ENCODE data around the gene OPRPN.

Gene OPRPN, protein sequence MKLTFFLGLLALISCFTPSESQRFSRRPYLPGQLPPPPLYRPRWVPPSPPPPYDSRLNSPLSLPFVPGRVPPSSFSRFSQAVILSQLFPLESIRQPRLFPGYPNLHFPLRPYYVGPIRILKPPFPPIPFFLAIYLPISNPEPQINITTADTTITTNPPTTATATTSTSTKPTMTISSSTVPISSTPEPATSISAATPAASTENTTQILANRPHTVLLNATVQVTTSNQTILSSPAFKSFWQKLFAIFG

DNA sequence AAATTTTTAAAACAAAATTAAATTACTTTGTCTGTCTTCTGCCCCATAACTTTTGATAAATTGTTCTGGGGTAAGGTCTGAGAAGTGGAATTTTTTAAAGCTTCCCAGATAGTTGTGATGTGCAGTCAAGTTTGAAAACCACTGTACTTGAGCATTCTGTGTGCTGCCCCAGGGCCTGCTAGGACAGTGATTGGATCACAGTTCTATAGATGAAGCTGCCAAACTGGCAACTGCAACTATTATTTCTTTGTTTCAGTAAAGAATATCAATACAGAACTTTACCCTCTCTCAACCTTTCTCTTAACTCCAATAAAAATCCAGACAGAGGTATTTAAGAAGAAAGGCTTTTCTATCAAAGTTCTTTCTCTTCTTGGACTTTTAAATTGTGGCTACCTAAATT, at the start of gene OPRPN:
Gene OPRPN (plus strand): TSS at position 361 of the 400 bp plus-strand sequence. CDS start 1,346 bp downstream, outside the sequence.
- no peak for DNase-seq

DNA sequence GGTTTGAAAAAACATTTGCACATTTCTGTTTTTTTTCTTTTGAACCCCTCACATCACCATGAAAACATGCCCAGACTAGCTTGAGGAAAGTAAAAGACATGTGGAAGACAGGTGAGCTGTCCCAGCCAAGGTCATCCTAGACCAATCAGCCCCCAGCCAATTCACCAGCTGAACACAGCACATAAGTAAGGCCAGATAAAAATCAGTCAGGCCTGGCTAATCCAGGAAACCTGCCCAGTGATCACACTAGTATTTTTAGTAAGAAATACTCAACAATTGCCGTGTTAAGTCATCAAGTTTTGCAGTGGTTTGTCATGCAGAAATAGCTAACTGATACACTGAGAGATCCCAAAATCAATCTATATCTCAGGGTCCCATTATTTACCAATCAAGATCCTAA, 41.6 kb upstream of the OPRPN start:
- DNase-seq = no peak

- DNase-seq = no peak
Measured at GRCh38 chr4:70359115-70359661, 38.6 kb upstream of the OPRPN start.

- no peak for DNase-seq
Measured at GRCh38 chr4:70360460-70360859, 37.3 kb upstream of the OPRPN start, which contains the start of gene SMR3A. SMR3A (plus strand) TSS chr4:70360760; CDS start chr4:70362116, 1,356 bp downstream.

GRCh38 chr4:70364002-70364401, 33.7 kb upstream of the OPRPN start:
- no peak for DNase-seq

- no peak for DNase-seq
Measured at GRCh38 chr4:70365479-70365878, 32.3 kb upstream of the OPRPN start.

GRCh38 chr4:70367813-70368212, 29.9 kb upstream of the OPRPN start:
- no peak for DNase-seq

DNA sequence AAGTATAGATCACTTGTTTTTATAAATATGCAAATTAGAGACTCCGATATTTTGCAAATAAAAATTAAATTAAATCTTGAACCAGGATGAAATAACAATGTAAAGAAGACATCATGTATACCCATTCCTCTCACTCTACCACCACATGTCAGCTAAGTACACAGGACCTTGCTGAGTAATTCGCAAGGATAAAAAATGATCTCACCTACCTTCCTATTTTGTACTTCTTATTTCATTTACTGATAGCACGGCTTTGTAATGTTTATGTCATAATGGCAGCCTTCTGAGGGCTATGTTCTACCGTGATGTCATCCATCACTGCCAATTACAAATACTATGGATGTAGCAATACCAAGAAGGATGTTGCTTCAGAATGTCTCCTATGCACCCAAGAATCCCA, 25.8 kb upstream of the OPRPN start:
- DNase-seq = no peak

- DNase-seq = no peak
Measured at GRCh38 chr4:70372760-70373159, 25.0 kb upstream of the OPRPN start.

DNA sequence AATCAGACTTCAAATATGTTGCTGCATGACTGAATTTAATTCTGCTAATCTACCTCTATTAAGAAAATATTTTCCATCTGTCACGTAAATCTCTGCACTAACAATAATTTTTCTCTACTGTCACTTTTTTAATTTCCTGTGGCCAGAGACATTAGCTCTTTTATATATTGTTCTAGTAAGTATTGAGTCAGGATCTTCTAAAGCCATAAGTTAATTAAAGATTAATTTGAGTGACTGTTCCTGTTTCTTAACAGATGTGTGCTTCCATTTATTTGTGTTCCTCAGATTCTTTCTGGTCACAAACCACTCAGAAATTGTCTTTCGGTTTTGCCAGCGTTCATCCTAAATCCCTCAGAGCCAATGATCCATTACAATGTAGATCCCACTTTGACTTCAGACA, 17.2 kb upstream of the OPRPN start:
- DNase-seq = no peak

DNA sequence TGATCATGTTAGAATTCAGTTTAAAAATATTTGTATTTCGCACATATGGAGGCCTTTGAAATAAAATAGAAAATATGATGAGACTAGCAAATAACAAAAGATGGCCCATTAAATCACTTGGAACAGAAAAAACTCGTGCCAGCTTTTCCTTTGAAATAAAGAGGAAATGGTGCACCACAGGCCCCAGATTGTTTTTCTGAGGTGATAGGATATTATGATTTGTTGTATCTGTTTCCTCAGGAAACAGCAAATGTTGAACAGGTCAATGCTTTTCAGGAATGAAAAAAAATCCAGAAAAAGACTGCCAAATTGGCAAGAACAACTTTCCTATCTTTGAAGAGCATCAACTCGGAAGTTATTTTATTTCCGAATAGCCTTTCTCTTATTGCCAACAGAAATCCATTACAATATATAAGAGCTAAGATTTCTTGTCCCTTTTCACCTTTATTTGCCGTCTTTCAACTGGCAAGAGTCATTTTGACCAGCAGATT, 15.0 kb upstream of the OPRPN start, which contains the start of gene SMR3B:
Gene SMR3B (plus strand): TSS at position 441 of the 491 bp plus-strand sequence. CDS start 1,380 bp downstream, outside the sequence.
- DNase-seq = no peak

GRCh38 chr4:70392057-70392776, 5.5 kb upstream of the OPRPN start:
- DNase-seq = no peak

DNA sequence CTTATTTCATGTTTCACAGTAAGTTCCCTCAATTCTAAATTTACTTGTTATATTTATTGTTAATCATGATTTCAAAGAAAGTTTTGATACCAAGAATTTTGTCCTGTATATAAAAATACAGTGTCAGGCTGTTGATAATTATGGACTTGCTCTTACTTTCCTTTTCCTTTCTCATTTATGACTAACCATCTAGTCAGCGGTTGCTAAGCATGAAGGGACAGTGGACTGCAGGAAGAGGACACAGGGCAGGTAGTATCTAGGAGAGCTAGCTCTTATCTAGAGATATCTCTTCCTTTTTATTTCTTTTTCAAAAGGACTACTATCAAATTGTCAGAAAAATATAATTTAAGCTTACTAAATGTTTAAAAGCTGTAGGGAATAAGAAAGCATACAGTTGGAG, 1.6 kb downstream of the OPRPN start:
- peak; percentile 18 for DNase-seq

GRCh38 chr4:70402762-70403161, 5.0 kb downstream of the OPRPN start:
- no peak for DNase-seq

DNA sequence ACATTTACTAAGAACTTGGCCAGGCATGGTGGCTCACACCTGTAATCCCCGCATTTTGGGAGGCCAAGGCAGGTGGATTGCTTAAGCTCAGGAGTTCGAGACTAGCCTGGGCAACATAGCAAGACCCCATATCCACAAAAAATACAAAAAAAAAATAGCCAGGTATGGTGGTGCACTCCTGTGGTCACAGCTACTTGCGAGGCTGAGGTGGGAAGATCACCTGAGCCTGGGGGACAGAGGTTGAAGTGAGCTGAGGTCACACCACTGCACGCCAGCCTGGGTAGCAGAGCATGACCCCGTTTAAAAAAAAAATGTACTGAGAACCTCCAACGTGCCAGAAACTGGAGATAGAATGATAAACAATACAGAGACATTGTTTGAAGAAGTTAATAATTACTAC, 8.0 kb downstream of the OPRPN start:
- DNase-seq = no peak

DNA sequence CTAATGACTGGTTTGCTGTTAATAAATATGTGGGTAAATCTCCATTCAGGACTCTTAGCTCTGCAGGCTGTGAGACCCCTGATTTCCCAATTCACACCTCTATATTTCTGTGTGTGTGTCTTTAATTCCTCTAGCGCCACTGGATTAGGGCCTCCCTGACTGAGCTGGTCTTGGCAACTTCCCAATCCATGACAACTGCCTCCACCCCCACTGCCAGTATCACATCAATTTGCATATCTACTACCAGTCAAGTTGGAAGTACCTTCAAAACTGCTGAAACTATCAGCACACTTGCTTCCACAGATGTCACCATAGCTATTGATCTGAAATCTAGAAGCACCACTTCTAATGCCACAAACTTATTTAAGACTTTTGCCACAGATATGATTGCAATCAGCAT, 27.6 kb downstream of the OPRPN start:
- no peak for DNase-seq

GRCh38 chr4:70426789-70427188, 29.0 kb downstream of the OPRPN start:
- no peak for DNase-seq

DNA sequence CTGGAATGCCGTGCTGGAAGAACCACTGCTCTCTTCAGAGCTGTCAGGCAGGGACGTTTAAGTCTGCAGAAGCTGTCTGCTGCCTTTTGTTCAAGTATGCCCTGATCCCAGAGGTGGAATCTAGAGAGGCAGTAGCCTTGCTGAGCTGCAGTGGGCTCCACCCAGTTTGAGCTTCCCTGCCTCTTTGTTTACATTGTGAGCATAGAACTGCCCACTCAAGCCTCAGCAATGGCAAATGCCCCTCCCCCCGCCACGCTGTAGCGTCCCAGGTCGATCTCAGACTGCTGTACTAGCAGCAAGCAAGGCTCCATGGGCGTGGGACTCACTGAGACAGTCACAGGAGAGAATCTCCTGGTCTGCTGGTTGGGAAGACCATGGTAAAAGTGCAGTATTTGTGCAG, 39.5 kb downstream of the OPRPN start:
- DNase-seq = no peak

GRCh38 chr4:70442474-70442873, 44.7 kb downstream of the OPRPN start:
- DNase-seq = no peak

DNA sequence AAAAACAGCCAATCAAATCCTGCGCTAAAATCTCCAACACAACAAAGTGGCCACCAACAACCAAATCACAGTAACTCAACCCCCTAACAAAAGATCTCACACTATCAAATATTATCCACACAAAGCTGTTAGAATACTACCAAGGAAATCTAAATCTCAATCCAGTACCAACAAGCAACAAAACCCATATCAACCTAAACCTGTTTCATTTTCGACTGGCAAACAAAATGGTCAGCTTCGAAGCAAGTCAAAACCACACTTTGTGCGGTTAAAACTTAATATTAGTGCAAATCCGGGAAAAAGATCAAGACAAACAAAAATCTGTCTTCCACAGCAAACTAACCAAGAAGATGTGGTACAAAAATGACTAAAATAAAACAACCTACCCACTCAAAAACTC, 45.6 kb downstream of the OPRPN start:
- no peak for DNase-seq

DNA sequence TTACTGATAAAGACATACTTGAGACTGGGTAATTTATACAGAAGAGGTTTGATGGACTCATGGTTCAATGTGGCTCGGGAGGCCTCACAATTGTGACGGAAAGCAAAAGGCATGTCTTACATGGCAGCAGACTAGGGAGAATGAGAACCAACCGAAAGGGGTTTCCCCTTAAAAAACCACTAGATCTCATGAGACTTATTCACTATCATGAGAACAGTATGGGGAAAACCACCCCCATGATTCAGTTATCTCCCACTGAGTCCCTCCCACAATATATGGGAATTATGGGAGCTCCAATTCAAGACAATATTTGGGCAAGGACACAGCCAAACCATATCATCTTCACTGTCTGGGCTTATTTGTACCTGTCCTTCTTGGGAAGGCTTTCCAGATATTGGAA, 51.5 kb downstream of the OPRPN start:
- no peak for DNase-seq

DNA sequence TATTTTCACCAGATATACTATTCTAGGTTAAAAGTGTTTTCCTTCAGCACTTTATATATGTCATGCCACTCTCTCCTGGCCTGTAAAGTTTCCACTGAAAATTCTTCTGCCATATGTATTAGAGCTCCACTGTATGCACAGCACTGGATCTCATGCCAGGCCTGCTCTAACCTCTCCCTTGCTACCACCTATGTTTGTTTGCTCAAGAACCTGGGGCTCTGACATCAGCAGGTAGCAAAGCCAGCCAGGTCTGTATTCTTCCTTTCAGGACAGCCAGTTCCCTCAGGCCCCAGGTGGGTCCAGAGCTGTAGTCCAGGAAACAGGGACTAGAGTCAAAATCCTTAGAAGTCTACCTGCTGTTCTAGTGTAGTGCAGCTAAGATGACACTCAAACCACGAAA, 55.2 kb downstream of the OPRPN start:
- no peak for DNase-seq

Measured in kidney glomerular epithelial cell (primary cell).